Peyer's patch (tissue), 4 donors: ENCODE data around the gene TUG1. TPM values are rescaled to one million over a fixed set of nuclear protein-coding genes. Genes with fewer than 3 reads are reported as not detected.

Experiments
- DNase-seq, 3 donors: peaks; one replicate each; pipeline ENCODE4 v3.0.0-alpha.2; 2017 to 2019
- H3K27ac ChIP-seq, 4 donors: fragments of 200-600 bp; sonication (generic); one replicate each; pipeline ENCODE4 v1.5.1; 2016 to 2019
- H3K27me3 ChIP-seq, 2 donors: fragments of 200-600 bp; sonication (generic); one replicate each; pipeline ENCODE4 v1.5.1; 2019
- H3K36me3 ChIP-seq, 3 donors: fragments of 200-600 bp; sonication (generic); one replicate each; pipeline ENCODE4 v1.5.1; 2016 to 2019
- H3K4me1 ChIP-seq, 4 donors: fragments of 200-600 bp; sonication (generic); one replicate each; pipeline ENCODE4 v1.5.1; 2016 to 2019
- H3K4me3 ChIP-seq, 4 donors: fragments of 200-600 bp; sonication (generic); 1 replicate in 3 of 4; 2 replicates in 1 of 4; pipeline ENCODE4 v1.5.1; 2016 to 2019; ENCODE audit warnings: mild to moderate bottlenecking in 1 of 4
- H3K9me3 ChIP-seq, 4 donors: fragments of 200-600 bp; sonication (generic); one replicate each; pipeline ENCODE4 v1.5.1; 2016 to 2019; ENCODE audit warnings: mild to moderate bottlenecking in 1 of 4
- CTCF ChIP-seq, 6 experiments: fragments of 450-650 bp in 4 of 6; fragments of 200-600 bp in 2 of 6; sonication (generic) in 1 of 6; IDR thresholded peaks; one replicate each; pipeline ENCODE4 v1.5.1; 2017 to 2019; ENCODE audit warnings: antibody characterized with exemption in 6 of 6, mild to moderate bottlenecking in 3 of 6, moderate library complexity in 1 of 6
- POLR2A ChIP-seq, 2 donors: fragments of 450-650 bp; IDR thresholded peaks; one replicate each; pipeline ENCODE4 v1.5.1; 2017; ENCODE audit warnings: antibody characterized with exemption in 2 of 2, mild to moderate bottlenecking in 2 of 2, moderate library complexity in 2 of 2
- total RNA-seq, 4 donors: library from RNA; depleted of rRNA; stranded (reverse); fragments of >200 nt; gene quantifications; one replicate each; pipeline ENCODE4 v1.1.0, GENCODE V29; 2016

The TUG1 gene
- total RNA-seq: 100 to 1,000 TPM in 3 of 4 donors, 10 to 100 TPM in 1; 97.6 to 135 (median 109) TPM

DNA sequence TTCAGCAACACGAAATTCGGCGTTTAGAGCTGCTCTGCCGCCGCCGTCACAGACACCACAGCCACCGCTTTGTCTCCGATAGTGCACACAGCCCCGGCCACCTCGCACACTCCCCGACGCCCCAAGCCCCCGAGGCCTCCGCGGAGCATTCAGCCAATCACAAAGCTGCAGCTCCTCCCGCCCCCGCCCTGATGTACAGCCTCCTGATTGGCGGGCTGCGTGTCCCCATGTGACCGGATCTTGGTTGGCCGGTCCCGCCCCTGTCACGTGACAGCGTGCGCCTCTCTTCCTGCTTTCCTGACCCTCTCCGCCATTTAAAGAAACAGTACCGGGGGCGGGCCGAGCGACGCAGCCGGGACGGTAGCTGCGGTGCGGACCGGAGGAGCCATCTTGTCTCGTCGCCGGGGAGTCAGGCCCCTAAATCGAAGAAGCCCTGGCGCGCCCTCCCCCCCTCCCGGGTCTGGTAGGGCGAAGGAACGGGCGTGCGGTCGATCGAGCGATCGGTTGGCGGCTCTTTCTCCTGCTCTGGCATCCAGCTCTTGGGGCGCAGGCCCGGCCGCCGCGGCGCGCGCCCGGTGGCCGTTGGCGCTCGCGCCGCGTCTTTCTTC, at the start of gene TUG1:
TUG1 (plus strand) TSS at position 342 of the 608 bp plus-strand sequence.
- Histone ChIP-seq H3K9me3 (peaks cover 0 to 13% (median 0%) of the 10 kb centered on the region in 4 donors), H3K4me3 (peak within 1 kb of the TSS; percentile 79 to 99 (median 92)), H3K27me3 (no peaks in the 10 kb centered on the region), H3K36me3 (peaks cover 2 to 29% (median 9%) of the 10 kb centered on the region in 3 donors), H3K4me1 (peaks cover 3 to 15% (median 9%) of the 10 kb centered on the region in 4 donors), H3K27ac (peak within 1 kb of the TSS; percentile 93 to 97 (median 95))
- peak; percentile 99 for DNase-seq
- no peak for TF ChIP-seq CTCF (IDR thresholded peaks at IDR 0.05)
- TF ChIP-seq POLR2A (IDR thresholded peaks at IDR 0.05): peak; percentile 58 to 90

DNA sequence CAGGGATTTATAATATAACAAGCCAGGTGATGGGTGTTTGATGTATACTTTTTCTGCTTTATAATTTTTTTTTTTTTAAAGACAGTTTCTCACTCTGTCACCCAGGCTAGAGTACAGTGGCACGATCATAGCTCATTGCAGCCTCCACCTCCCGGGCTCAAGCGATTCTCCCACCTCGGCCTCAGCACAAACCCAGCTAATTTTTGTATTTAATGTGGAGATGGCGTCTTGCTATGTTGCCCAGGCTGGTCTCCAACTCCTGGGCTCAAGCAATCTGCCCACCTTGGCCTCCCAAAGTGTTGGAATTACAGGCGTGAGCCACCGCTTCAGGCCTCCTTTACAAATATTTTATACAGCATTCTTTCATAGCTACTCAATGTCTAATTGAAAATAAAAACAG, 49.1 kb upstream of the TUG1 start:
- Histone ChIP-seq H3K4me1 (peaks cover 0 to 7% (median 2%) of the 10 kb centered on the region in 4 donors), H3K36me3 (no peaks in the 10 kb centered on the region), H3K27me3 (no peaks in the 10 kb centered on the region), H3K4me3 (no peak overlapping the region), H3K9me3 (peaks cover 0 to 6% (median 0%) of the 10 kb centered on the region in 4 donors), H3K27ac (no peak overlapping the region)
- peak in 2 of 3 donors; percentile 8 to 38 for DNase-seq
- TF ChIP-seq POLR2A (IDR thresholded peaks at IDR 0.05) (no peak), CTCF (IDR thresholded peaks at IDR 0.05) (no peak)

DNA sequence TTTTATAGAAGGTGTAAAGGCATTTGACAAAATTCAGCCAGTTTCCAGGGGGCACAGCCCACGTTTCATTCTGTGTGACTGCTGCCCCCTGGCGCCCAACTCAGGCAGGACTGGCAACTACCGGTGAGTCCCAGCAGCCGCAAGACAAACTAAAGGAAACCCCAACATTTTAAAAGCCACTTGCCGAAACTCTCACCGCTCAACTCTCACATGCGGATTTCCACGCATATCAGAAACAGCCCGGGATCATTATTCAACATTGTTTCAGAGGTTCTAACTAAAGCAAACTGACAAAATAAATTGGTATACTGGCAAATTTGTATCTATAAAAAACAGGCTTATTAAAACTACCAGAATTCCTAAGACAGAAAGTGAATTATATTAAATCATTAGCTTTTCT, 48.7 kb upstream of the TUG1 start:
- TF ChIP-seq POLR2A (IDR thresholded peaks at IDR 0.05) (no peak), CTCF (IDR thresholded peaks at IDR 0.05) (peak; percentile 79 to 95 (median 85))
- no peak overlapping the region for H3K27ac ChIP-seq
- H3K36me3 ChIP-seq: peaks cover 0 to 4% (median 0%) of the 10 kb centered on the region in 3 donors
- DNase-seq: peak; percentile 84 to 91 (median 87)
- no peaks in the 10 kb centered on the region for H3K27me3 ChIP-seq
- H3K9me3 ChIP-seq: peaks cover 0 to 6% (median 0%) of the 10 kb centered on the region in 4 donors
- peaks cover 0 to 7% (median 2%) of the 10 kb centered on the region in 4 donors for H3K4me1 ChIP-seq
- H3K4me3 ChIP-seq: peak overlapping the region in 1 of 4 donors; percentile 4

- peaks cover 0 to 7% (median 2%) of the 10 kb centered on the region in 4 donors for H3K4me1 ChIP-seq
- H3K4me3 ChIP-seq: peak overlapping the region in 2 of 4 donors; percentile 34 to 44
- DNase-seq: peak in 2 of 3 donors; percentile 12 to 38
These were observed 48.0 kb upstream of the TUG1 start for GRCh38 chr22:30921108-30921507.

DNA sequence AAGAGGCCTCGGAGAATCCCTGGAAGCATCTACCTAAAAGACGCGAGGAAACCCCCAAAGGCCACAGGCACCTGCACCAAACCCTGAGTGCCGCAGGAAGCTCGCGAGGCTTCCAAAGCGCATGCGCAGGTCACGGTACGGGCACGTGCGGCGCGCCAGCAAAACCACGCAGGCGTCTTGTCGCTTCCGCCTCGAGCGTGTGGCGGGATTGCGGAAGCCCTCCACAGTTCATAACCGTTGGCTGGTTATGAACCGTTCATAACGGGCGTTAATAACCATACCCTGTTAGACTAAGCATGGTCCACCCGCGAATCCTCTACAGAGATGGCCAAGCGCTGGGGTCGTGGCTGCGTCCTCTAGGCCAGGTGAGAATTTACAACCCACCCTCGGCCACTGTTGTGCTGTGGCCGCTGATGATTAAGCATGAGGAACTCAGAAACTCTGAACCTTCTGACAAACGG, 46.9 kb upstream of the TUG1 start:
- Histone ChIP-seq H3K9me3 (no peaks in the 10 kb centered on the region), H3K27me3 (no peaks in the 10 kb centered on the region), H3K36me3 (peaks cover 0 to 14% (median 0%) of the 10 kb centered on the region in 3 donors), H3K27ac (peak overlapping the region; percentile 16 to 62 (median 36)), H3K4me1 (peaks cover 0 to 7% (median 2%) of the 10 kb centered on the region in 4 donors), H3K4me3 (peak overlapping the region; percentile 30 to 44 (median 36))
- peak; percentile 59 to 83 (median 79) for DNase-seq
- TF ChIP-seq POLR2A (IDR thresholded peaks at IDR 0.05): peak in 1 of 2 donors; percentile 8
- no peak for TF ChIP-seq CTCF (IDR thresholded peaks at IDR 0.05)

More at GRCh38 chr22:30921108-30921507, 48.0 kb upstream of the TUG1 start:
- H3K27ac ChIP-seq: no peak overlapping the region
- TF ChIP-seq POLR2A (IDR thresholded peaks at IDR 0.05): no peak
- H3K27me3 ChIP-seq: no peaks in the 10 kb centered on the region
- peaks cover 0 to 2% (median 0%) of the 10 kb centered on the region in 4 donors for H3K9me3 ChIP-seq
- H3K36me3 ChIP-seq: peaks cover 0 to 11% (median 0%) of the 10 kb centered on the region in 3 donors
